H9 (cell line): ENCODE measurements around the gene PHF12. TPM values are rescaled to one million over a fixed set of nuclear protein-coding genes. Genes with fewer than 3 reads are reported as not detected.

Source experiments
- DNase-seq: peaks from one replicate; pipeline ENCODE4 v3.0.0-alpha.2; 2017
- H2AFZ ChIP-seq: one replicate; pipeline ENCODE4 v1.6.1; 2013; ENCODE audit warnings: mild to moderate bottlenecking, low read length, control low read depth, moderate library complexity
- H2AK5ac ChIP-seq: 2 replicates; pipeline ENCODE4 v1.6.1; 2013; ENCODE audit warnings: low read length, control low read depth, mixed read lengths; ENCODE audit not compliant: insufficient read length
- H2BK120ac ChIP-seq: one replicate; pipeline ENCODE4 v1.6.1; 2013; ENCODE audit warnings: low read depth, mild to moderate bottlenecking, low read length, control low read depth, inconsistent platforms; ENCODE audit not compliant: poor library complexity, severe bottlenecking
- H2BK12ac ChIP-seq: 2 replicates; pipeline ENCODE4 v1.6.1; 2013; ENCODE audit warnings: low read length, control low read depth, mixed read lengths, low read depth; ENCODE audit not compliant: insufficient read length
- H2BK15ac ChIP-seq: 2 replicates; pipeline ENCODE4 v1.6.1; 2013; ENCODE audit warnings: low read depth, low read length, control low read depth
- H2BK20ac ChIP-seq: one replicate; pipeline ENCODE4 v1.6.1; 2013; ENCODE audit warnings: low read depth, mild to moderate bottlenecking, low read length, control low read depth, inconsistent platforms; ENCODE audit not compliant: poor library complexity, severe bottlenecking
- H2BK5ac ChIP-seq: 2 replicates; pipeline ENCODE4 v1.6.1; 2013; ENCODE audit warnings: low read length, control low read depth, mixed read lengths; ENCODE audit not compliant: insufficient read length
- H3K14ac ChIP-seq: 2 replicates; pipeline ENCODE4 v1.6.1; 2013; ENCODE audit warnings: low read length, control low read depth; ENCODE audit not compliant: insufficient read depth
- H3K18ac ChIP-seq: 2 replicates; pipeline ENCODE4 v1.6.1; 2013; ENCODE audit warnings: low read depth, mild to moderate bottlenecking, mixed read lengths, low read length, control low read depth; ENCODE audit not compliant: insufficient read length
- H3K23ac ChIP-seq: 2 replicates; pipeline ENCODE4 v1.6.1; 2013; ENCODE audit warnings: low read length, control low read depth, mixed read lengths, low read depth; ENCODE audit not compliant: insufficient read length
- H3K23me2 ChIP-seq: 2 replicates; pipeline ENCODE4 v1.6.1; 2013; ENCODE audit warnings: low read depth, mild to moderate bottlenecking, mixed read lengths, low read length, control low read depth; ENCODE audit not compliant: insufficient read length, poor library complexity, severe bottlenecking
- H3K27ac ChIP-seq: 2 replicates; pipeline ENCODE4 v1.5.1; 2013; ENCODE audit warnings: low read length, control low read depth, mixed read lengths, low read depth; ENCODE audit not compliant: insufficient read length
- H3K27me3 ChIP-seq: 2 replicates; pipeline ENCODE4 v1.6.1; 2013; ENCODE audit warnings: low read length, control low read depth, inconsistent platforms; ENCODE audit not compliant: insufficient read depth
- H3K4ac ChIP-seq: 2 replicates; pipeline ENCODE4 v1.6.1; 2013; ENCODE audit warnings: low read depth, mild to moderate bottlenecking, control low read depth, inconsistent platforms, low read length, moderate library complexity
- H3K4me1 ChIP-seq: 2 replicates; pipeline ENCODE4 v1.6.1; 2013; ENCODE audit warnings: low read length, control low read depth, inconsistent platforms; ENCODE audit not compliant: insufficient read depth
- H3K4me2 ChIP-seq: 2 replicates; pipeline ENCODE4 v1.6.1; 2013; ENCODE audit warnings: low read length, control low read depth, mixed read lengths; ENCODE audit not compliant: insufficient read length, insufficient read depth
- H3K56ac ChIP-seq: 2 replicates; pipeline ENCODE4 v1.6.1; 2013; ENCODE audit warnings: low read depth, mild to moderate bottlenecking, mixed read lengths, low read length, control low read depth; ENCODE audit not compliant: insufficient read length
- H3K79me1 ChIP-seq: 2 replicates; pipeline ENCODE4 v1.6.1; 2013; ENCODE audit warnings: low read depth, mild to moderate bottlenecking, moderate library complexity, low read length, control low read depth, inconsistent platforms; ENCODE audit not compliant: insufficient read depth, poor library complexity, severe bottlenecking
- H3K79me2 ChIP-seq: 2 replicates; pipeline ENCODE4 v1.6.1; 2013; ENCODE audit warnings: low read length, control low read depth, inconsistent platforms; ENCODE audit not compliant: insufficient read depth
- H3K9ac ChIP-seq: 2 replicates; pipeline ENCODE4 v1.6.1; 2013; ENCODE audit warnings: low read length, control low read depth, mixed read lengths; ENCODE audit not compliant: insufficient read length; ENCODE audit errors: extremely low read depth
- H3K9me3 ChIP-seq: one replicate; pipeline ENCODE4 v1.6.1; 2013; ENCODE audit warnings: low read depth, low read length, inconsistent platforms; ENCODE audit not compliant: control insufficient read depth
- H3T11ph ChIP-seq: one replicate; pipeline ENCODE4 v1.6.1; 2013; ENCODE audit warnings: mild to moderate bottlenecking, low read length, control low read depth, inconsistent platforms
- H4K20me1 ChIP-seq: one replicate; pipeline ENCODE4 v1.6.1; 2013; ENCODE audit not compliant: control insufficient read depth, insufficient read length, insufficient read depth
- H4K5ac ChIP-seq: 2 replicates; pipeline ENCODE4 v1.6.1; 2013; ENCODE audit warnings: low read depth, mild to moderate bottlenecking, mixed read lengths, low read length, control low read depth; ENCODE audit not compliant: insufficient read length
- H4K8ac ChIP-seq: replicated peaks from 2 replicates; pipeline ENCODE4 v1.6.1; 2013; ENCODE audit warnings: low read length, control low read depth, mixed read lengths, low read depth; ENCODE audit not compliant: insufficient read length
- H4K91ac ChIP-seq: 2 replicates; pipeline ENCODE4 v1.6.1; 2013; ENCODE audit warnings: low read depth, mild to moderate bottlenecking, moderate library complexity, mixed read lengths, low read length, control low read depth; ENCODE audit not compliant: insufficient read length
- H3K27ac Mint-ChIP-seq, 3 experiments: 2 replicates in 2 of 3; 3 replicates in 1 of 3; pipeline ENCODE4 v1.8.0; 2020 to 2021; ENCODE audit warnings: mixed read lengths in 3 of 3, mild to moderate bottlenecking in 1 of 3, moderate library complexity in 1 of 3
- H3K27me3 Mint-ChIP-seq: 2 replicates; pipeline ENCODE4 v1.8.0; 2021; ENCODE audit warnings: low read depth, mild to moderate bottlenecking, moderate library complexity, mixed read lengths
- H3K36me3 Mint-ChIP-seq, 3 experiments: 2 replicates in 2 of 3; 3 replicates in 1 of 3; pipeline ENCODE4 v1.8.0; 2020 to 2021; ENCODE audit warnings: low read depth in 3 of 3, mixed read lengths in 3 of 3; ENCODE audit not compliant: insufficient read depth in 1 of 3
- H3K4me1 Mint-ChIP-seq, 2 experiments: 2 replicates each; pipeline ENCODE4 v1.8.0; 2020; ENCODE audit warnings: mixed read lengths in 2 of 2
- H3K4me3 Mint-ChIP-seq, 2 experiments: 2 replicates in 1 of 2; 3 replicates in 1 of 2; pipeline ENCODE4 v1.8.0; 2020 to 2021; ENCODE audit warnings: mild to moderate bottlenecking in 2 of 2, mixed read lengths in 2 of 2, moderate library complexity in 1 of 2
- H3K9me3 Mint-ChIP-seq, 2 experiments: 2 replicates in 1 of 2; 3 replicates in 1 of 2; pipeline ENCODE4 v1.8.0; 2020; ENCODE audit warnings: mild to moderate bottlenecking in 2 of 2, mixed read lengths in 2 of 2, moderate library complexity in 1 of 2
- WGBS: extraction: QIAGEN DNeasy Blood & Tissue Kit; methylation state at CpG from one replicate; pipeline ENCODE4 v1.1.7; 2013; ENCODE audit warnings: missing lambda C conversion rate, low lambda C conversion rate, mixed read lengths; ENCODE audit not compliant: insufficient read length; ENCODE audit errors: extremely low coverage; 5-methylcytosine and 5-hydroxymethylcytosine counted together
- total RNA-seq: library from RNA; stranded (reverse); gene quantifications from 2 replicates; pipeline ENCODE4 v1.2.1, GENCODE V29; 2021
- TF ChIP-seq, protein P1 (sequence below): fragments of 200-600 bp; sonication (generic); conservative IDR thresholded peaks from 3 replicates; pipeline ENCODE4 v1.8.0; 2021; ENCODE audit warnings: antibody characterized with exemption, mild to moderate bottlenecking

The PHF12 gene
- total RNA-seq, 1 experiment from 2014 or later, result 62.1 TPM

DNA sequence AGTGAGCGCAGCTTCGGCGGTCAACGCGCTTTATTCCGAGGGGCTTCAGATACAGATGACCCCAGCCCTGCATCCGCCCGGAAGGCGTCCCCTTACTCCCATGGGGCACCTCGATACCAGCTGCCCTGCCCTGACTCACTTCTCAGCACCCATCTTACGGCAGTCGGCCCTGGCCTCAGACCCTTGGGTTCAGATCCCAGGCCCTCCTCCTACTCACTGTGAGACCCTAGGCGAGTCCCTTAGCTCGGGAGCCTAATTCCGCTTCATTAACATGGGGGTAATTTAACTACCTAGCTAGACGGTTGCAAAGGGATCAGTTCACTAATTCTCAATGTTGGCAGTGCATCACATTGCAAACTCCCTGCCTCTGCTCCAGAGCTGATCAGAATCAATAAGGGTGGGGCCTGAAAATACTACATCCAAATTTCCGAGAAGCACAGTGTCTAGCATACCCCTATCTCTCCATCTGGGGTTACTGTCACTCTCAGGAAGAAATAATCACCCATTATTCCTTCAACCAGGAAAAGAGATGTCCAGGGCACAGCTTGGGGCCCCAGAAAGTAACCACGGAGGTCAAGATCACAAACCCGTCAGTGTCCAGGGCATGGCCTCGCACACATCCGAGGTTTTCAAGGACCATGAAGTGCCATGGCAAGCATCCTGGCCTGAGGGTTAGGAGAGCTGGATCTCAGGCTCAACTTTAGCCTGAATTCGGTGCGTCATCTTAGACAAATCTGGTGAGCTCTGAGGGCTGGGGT, 53.4 kb downstream of the PHF12 start:
- Histone ChIP-seq H2BK120ac (no peak overlapping the region), H3K56ac (no peak overlapping the region), H3K9ac (no peak overlapping the region), H3K27ac (no peak overlapping the region), H2AK5ac (no peak overlapping the region), H3K9me3 (no peaks in the 10 kb centered on the region), H4K8ac (no peak overlapping the region), H2BK20ac (no peak overlapping the region), H2BK12ac (no peak overlapping the region), H2BK5ac (no peak overlapping the region), H3K4ac (no peak overlapping the region), H3K23me2 (peaks cover 6% of the 10 kb centered on the region), H3K79me2 (peaks cover 4% of the 10 kb centered on the region; the same call in 1 of the 2 replicates), H3K18ac (no peak overlapping the region), H3T11ph (no peak overlapping the region), H2AFZ (no peak overlapping the region), H3K79me1 (peaks cover 4% of the 10 kb centered on the region), H3K4me1 (peaks cover 9% of the 10 kb centered on the region), H3K4me2 (peak overlapping the region; percentile 63), H4K20me1 (no peaks in the 10 kb centered on the region), H3K14ac (no peak overlapping the region), H4K5ac (no peak overlapping the region), H2BK15ac (no peak overlapping the region), H3K23ac (no peak overlapping the region), H3K27me3 (0 out of 2 replicates have a peak, but pooled peaks cover 3% of the 10 kb centered on the region), H4K91ac (no peak overlapping the region)
- no CpG with 5 or more reads among the region's 23 CpGs for WGBS
- TF ChIP-seq, protein P1, sequence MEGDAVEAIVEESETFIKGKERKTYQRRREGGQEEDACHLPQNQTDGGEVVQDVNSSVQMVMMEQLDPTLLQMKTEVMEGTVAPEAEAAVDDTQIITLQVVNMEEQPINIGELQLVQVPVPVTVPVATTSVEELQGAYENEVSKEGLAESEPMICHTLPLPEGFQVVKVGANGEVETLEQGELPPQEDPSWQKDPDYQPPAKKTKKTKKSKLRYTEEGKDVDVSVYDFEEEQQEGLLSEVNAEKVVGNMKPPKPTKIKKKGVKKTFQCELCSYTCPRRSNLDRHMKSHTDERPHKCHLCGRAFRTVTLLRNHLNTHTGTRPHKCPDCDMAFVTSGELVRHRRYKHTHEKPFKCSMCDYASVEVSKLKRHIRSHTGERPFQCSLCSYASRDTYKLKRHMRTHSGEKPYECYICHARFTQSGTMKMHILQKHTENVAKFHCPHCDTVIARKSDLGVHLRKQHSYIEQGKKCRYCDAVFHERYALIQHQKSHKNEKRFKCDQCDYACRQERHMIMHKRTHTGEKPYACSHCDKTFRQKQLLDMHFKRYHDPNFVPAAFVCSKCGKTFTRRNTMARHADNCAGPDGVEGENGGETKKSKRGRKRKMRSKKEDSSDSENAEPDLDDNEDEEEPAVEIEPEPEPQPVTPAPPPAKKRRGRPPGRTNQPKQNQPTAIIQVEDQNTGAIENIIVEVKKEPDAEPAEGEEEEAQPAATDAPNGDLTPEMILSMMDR, result no peak
- Mint-ChIP-seq H3K27ac (peak overlapping the region; percentile 13 to 96 (median 76); a peak in 5 of 7 replicates), H3K4me1 (peaks cover 26 to 29% of the 10 kb centered on the region in 2 experiments), H3K36me3 (peaks cover 20 to 33% (median 21%) of the 10 kb centered on the region in 3 experiments), H3K9me3 (no peaks in the 10 kb centered on the region; a peak in 1 of 5 replicates), H3K27me3 (peaks cover 3% of the 10 kb centered on the region), H3K4me3 (peak overlapping the region; percentile 93 to 96)
- DNase-seq, result peak; percentile 30
